ENCODE measurements around the gene MRPS22. TPM values are rescaled to one million over a fixed set of nuclear protein-coding genes. Genes with fewer than 3 reads are reported as not detected.
"Not testable (repeated sequence)": the region's sequence is repeated elsewhere in the genome, so short reads cannot be mapped to it uniquely, and the experiment has no call there.

MRPS22 gene
- total and polyA plus RNA-seq, 2 of the 8 experiments (the other 6 are each of a cell fraction or from before 2014, with no cell fraction given) = 28.3 to 45.8 TPM

- TF ChIP-seq FOSL1 (IDR thresholded peaks at IDR 0.05; ENCODE audit: insufficient read depth, low read depth, low read length) (no peak), HDAC2 (IDR thresholded peaks at IDR 0.05; ENCODE audit: borderline replicate concordance in 1 of 2, low read depth in 2 of 2, low read length in 2 of 2) (no peak), EP300 (IDR thresholded peaks at IDR 0.05; ENCODE audit: borderline replicate concordance in 1 of 2, low read depth in 2 of 2, low read length in 2 of 2) (no peak)
Observed at GRCh38 chr3:139380575-139380974, 36.8 kb downstream of the MRPS22 start (continued).

GRCh38 chr3:139382291-139382690, 38.5 kb downstream of the MRPS22 start:
- POLR2A ChIA-PET (ENCODE audit: partially characterized antibody); H3K27ac ChIP-seq (ENCODE audit: low read depth, low read length); H4K20me1 ChIP-seq (replicated peaks in 1 of 2; ENCODE audit: control insufficient read depth in 1 of 2, insufficient read depth in 2 of 2, low read length in 2 of 2); DNase-seq (ENCODE audit: low read depth in 1 of 2, low spot score in 2 of 2); H3K4me3 ChIP-seq (ENCODE audit: extremely low read depth in 1 of 4, insufficient read depth in 2 of 4, low read depth in 3 of 4, low read length in 4 of 4); H3K14ac ChIP-seq (ENCODE audit: insufficient read length); FAIRE-seq; H2BK120ac ChIP-seq (replicated peaks; ENCODE audit: low read depth, low read length); H2BK15ac ChIP-seq (ENCODE audit: low read length); H3K9ac ChIP-seq (replicated peaks in 1 of 4; ENCODE audit: extremely low read depth in 1 of 4, low read depth in 3 of 4, low read length in 3 of 4); H3K4me2 ChIP-seq (ENCODE audit: insufficient read depth in 1 of 2, low read depth in 2 of 2, low read length in 2 of 2); H3K27me3 ChIP-seq (replicated peaks in 1 of 4; ENCODE audit: control insufficient read depth in 3 of 4, extremely low read depth in 1 of 4, insufficient read depth in 3 of 4, low read length in 3 of 4); H4K91ac ChIP-seq (replicated peaks; ENCODE audit: insufficient read length, low read length); H2BK5ac ChIP-seq (ENCODE audit: low read depth, low read length); H3K4ac ChIP-seq (replicated peaks; ENCODE audit: insufficient read length, low read depth, low read length); H4K8ac ChIP-seq (ENCODE audit: extremely low read depth, insufficient read depth, low read length); H2AK5ac ChIP-seq (ENCODE audit: low read depth, low read length); CTCF ChIA-PET (ENCODE audit: partially characterized antibody); H2AFZ ChIP-seq (ENCODE audit: low read length); H3K79me1 ChIP-seq (ENCODE audit: low read depth, low read length); H3K4me1 ChIP-seq (replicated peaks in 1 of 4; ENCODE audit: control insufficient read depth in 3 of 4, insufficient read depth in 4 of 4, low read length in 3 of 4); H3K23me2 ChIP-seq (ENCODE audit: low read depth, low read length); H3K56ac ChIP-seq (replicated peaks; ENCODE audit: insufficient read length, low read depth, low read length); H2BK12ac ChIP-seq (ENCODE audit: low read depth, low read length); H3K18ac ChIP-seq (ENCODE audit: extremely low read depth, low read length); H4K5ac ChIP-seq (ENCODE audit: insufficient read length, low read depth, low read length); H2BK20ac ChIP-seq (ENCODE audit: low read length); H3K9me3 ChIP-seq (ENCODE audit: insufficient read depth in 2 of 2, low read depth in 1 of 2, low read length in 1 of 2); H3K23ac ChIP-seq (ENCODE audit: insufficient read length): not testable (repeated sequence)
- Histone ChIP-seq H3K36me3 (ENCODE audit: control insufficient read depth in 2 of 4, insufficient read depth in 4 of 4, low read length in 3 of 4) (peaks cover 6 to 52% (median 25%) of the 10 kb centered on the region in 4 experiments), H3K79me2 (ENCODE audit: control insufficient read depth in 1 of 2, insufficient read depth in 2 of 2, low read length in 2 of 2) (peaks cover under 1 to 49% of the 10 kb centered on the region in 2 experiments; a peak in 3 of 4 replicates)
- WGBS, 2 experiments (ENCODE audit: extremely low coverage in 1 of 2, insufficient coverage in 1 of 2, insufficient read length in 1 of 2, insufficient replicate concordance in 2 of 2, low coverage in 1 of 2, low lambda C conversion rate in 2 of 2, missing lambda C conversion rate in 1 of 2) = 94% methylated on average over 2 of the region's 2 CpGs; no CpG with 5 or more reads in 1 of the 2 experiments

Measured in H1 (cell line).